Measurements from ENCODE around the gene FRY.

The FRY gene

GRCh38 chr13:32037471-32037870 is 5.9 kb downstream of the FRY start:
- H3K4me2 ChIP-seq (ENCODE audit: low read length) = no peak overlapping the region
- H3K27ac ChIP-seq = no peak overlapping the region
- TF ChIP-seq CTCF (IDR thresholded peaks at IDR 0.05) = no peak
- H3K4me3 ChIP-seq (ENCODE audit: low read depth, low read length) = no peak overlapping the region
- H3K9ac ChIP-seq = no peak overlapping the region
- no peaks in the 10 kb centered on the region for H3K36me3 ChIP-seq (ENCODE audit: control insufficient read depth, insufficient read depth, low read length)
- H3K27me3 ChIP-seq (ENCODE audit: control insufficient read depth, insufficient read depth, low read length) = no peaks in the 10 kb centered on the region
- H2AFZ ChIP-seq = no peak overlapping the region
- H3K4me1 ChIP-seq = peaks cover 3% of the 10 kb centered on the region
- H3K9me3 ChIP-seq (ENCODE audit: control insufficient read depth, low read length) = no peaks in the 10 kb centered on the region
- H3K79me2 ChIP-seq = no peaks in the 10 kb centered on the region

DNA sequence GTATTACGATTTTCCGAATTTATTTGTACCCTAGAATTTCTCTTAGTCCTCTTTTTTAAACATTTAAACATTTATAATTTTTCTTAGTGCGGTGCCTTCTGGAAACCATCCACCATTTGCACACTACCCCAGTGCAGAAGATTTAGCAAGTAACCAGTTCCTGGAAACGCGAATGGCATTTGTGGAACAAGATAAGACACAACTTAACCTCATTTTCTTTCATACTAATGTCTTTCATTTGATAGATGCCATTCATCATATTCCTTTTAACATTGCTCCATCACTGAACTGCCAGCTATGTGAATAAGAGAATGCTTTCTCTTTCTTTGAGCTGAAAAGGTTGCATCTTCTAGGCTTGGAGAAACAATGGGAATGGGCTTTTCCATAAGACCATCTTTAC is 6.8 kb downstream of the FRY start:
- Histone ChIP-seq H3K4me1 (peaks cover 3% of the 10 kb centered on the region), H2AFZ (no peak overlapping the region), H3K27me3 (ENCODE audit: control insufficient read depth, insufficient read depth, low read length) (no peaks in the 10 kb centered on the region), H3K4me2 (ENCODE audit: low read length) (no peak overlapping the region), H3K9ac (no peak overlapping the region), H3K27ac (no peak overlapping the region), H3K36me3 (ENCODE audit: control insufficient read depth, insufficient read depth, low read length) (no peaks in the 10 kb centered on the region), H3K79me2 (no peaks in the 10 kb centered on the region), H3K4me3 (ENCODE audit: low read depth, low read length) (no peak overlapping the region), H3K9me3 (ENCODE audit: control insufficient read depth, low read length) (no peaks in the 10 kb centered on the region)
- no peak for TF ChIP-seq CTCF (IDR thresholded peaks at IDR 0.05)

DNA sequence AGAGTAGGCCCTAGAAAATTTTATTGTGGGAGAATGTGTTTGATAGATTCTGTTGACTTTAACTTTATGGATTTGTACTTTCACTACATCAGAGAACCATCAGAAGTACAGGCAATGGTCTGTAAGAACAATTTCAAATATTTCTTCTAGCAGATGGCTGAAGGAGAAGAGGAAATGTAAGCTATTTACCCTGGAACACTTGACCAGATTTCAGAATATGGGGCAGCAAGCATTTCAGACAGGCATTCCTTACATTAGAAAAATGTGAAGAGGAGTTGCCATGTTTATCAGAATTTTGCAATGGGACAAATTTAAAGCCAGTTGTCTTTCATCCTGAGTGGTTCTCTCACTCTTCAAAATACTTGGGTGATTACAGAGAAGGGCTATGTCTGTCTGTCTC is 7.5 kb downstream of the FRY start:
- H3K4me1 ChIP-seq = peaks cover 3% of the 10 kb centered on the region
- TF ChIP-seq CTCF (IDR thresholded peaks at IDR 0.05) = no peak
- H3K27me3 ChIP-seq (ENCODE audit: control insufficient read depth, insufficient read depth, low read length) = no peaks in the 10 kb centered on the region
- H3K36me3 ChIP-seq (ENCODE audit: control insufficient read depth, insufficient read depth, low read length) = no peaks in the 10 kb centered on the region
- no peaks in the 10 kb centered on the region for H3K9me3 ChIP-seq (ENCODE audit: control insufficient read depth, low read length)
- no peak overlapping the region for H3K4me3 ChIP-seq (ENCODE audit: low read depth, low read length)
- H3K4me2 ChIP-seq (ENCODE audit: low read length) = no peak overlapping the region
- H3K27ac ChIP-seq = no peak overlapping the region
- no peak overlapping the region for H2AFZ ChIP-seq
- H3K9ac ChIP-seq = no peak overlapping the region
- H3K79me2 ChIP-seq = no peaks in the 10 kb centered on the region

DNA sequence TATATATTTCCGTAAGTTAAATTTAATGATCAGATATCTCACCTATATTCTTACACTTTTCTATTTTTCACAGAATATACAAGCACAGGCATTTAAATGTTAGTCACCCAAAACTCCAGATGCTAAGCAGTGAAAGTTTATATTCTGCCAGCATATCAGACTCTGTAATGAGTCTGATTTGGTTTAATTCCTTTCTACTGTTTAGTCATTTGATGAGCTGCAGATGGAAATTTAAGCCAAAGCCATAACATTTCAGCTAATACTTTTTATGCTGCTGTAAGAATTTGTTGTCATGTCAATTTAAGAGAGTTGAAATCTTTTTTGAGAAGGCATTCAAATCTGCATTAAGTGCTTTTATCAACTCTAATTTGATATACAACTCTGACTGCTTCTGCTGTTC is 8.0 kb downstream of the FRY start:
- H3K79me2 ChIP-seq = no peaks in the 10 kb centered on the region
- TF ChIP-seq CTCF (IDR thresholded peaks at IDR 0.05) = no peak
- no peak overlapping the region for H3K9ac ChIP-seq
- H3K4me1 ChIP-seq = peaks cover 3% of the 10 kb centered on the region
- H3K27ac ChIP-seq = no peak overlapping the region
- no peak overlapping the region for H2AFZ ChIP-seq
- H3K36me3 ChIP-seq (ENCODE audit: control insufficient read depth, insufficient read depth, low read length) = no peaks in the 10 kb centered on the region
- H3K4me2 ChIP-seq (ENCODE audit: low read length) = no peak overlapping the region
- no peaks in the 10 kb centered on the region for H3K9me3 ChIP-seq (ENCODE audit: control insufficient read depth, low read length)
- no peaks in the 10 kb centered on the region for H3K27me3 ChIP-seq (ENCODE audit: control insufficient read depth, insufficient read depth, low read length)
- H3K4me3 ChIP-seq (ENCODE audit: low read depth, low read length) = no peak overlapping the region

DNA sequence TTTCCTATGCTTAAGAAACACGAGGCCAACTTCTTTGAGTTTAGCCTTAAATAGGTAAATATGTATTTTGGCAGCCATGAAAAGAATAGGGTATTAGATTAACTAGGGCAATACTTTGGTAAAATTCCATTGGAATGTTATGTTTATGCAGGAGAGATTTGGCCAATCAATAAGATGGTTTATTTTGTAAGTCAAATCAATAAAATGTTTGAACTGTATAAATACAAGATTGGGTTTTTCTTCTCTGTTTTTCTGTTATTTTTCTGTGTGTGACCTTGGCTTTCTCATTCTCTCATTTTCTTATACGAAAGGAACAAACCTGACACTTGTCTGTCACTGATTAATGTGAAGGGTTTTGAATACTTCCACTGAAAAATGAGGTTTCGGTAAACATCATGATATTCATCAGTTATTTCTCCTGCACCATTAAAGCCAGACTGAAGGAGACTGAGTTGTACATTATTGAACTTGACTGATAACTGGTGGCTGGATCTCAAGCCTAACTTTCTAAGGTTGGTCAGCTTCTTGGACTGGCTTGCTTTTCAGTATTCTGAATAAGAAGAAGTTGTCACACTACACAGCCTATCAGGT is 8.6 kb downstream of the FRY start:
- Histone ChIP-seq H2AFZ (no peak overlapping the region), H3K79me2 (no peaks in the 10 kb centered on the region), H3K27me3 (ENCODE audit: control insufficient read depth, insufficient read depth, low read length) (no peaks in the 10 kb centered on the region), H3K4me2 (ENCODE audit: low read length) (no peak overlapping the region), H3K9ac (no peak overlapping the region), H3K4me3 (ENCODE audit: low read depth, low read length) (no peak overlapping the region), H3K36me3 (ENCODE audit: control insufficient read depth, insufficient read depth, low read length) (no peaks in the 10 kb centered on the region), H3K4me1 (peaks cover 3% of the 10 kb centered on the region), H3K9me3 (ENCODE audit: control insufficient read depth, low read length) (no peaks in the 10 kb centered on the region), H3K27ac (no peak overlapping the region)
- no peak for TF ChIP-seq CTCF (IDR thresholded peaks at IDR 0.05)

Measured in parathyroid adenoma (tissue), 2 donors.